ENCODE results near the gene UPK2. TPM values are rescaled to one million over a fixed set of nuclear protein-coding genes. Genes with fewer than 3 reads are reported as not detected.

UPK2 gene
- polyA plus RNA-seq, 2 of the 4 experiments (the other 2 are of a cell fraction): 0.37 to 0.92 TPM

GRCh38 chr11:118918686-118919280, 37.3 kb upstream of the UPK2 start:
- TF ChIP-seq, protein P1, sequence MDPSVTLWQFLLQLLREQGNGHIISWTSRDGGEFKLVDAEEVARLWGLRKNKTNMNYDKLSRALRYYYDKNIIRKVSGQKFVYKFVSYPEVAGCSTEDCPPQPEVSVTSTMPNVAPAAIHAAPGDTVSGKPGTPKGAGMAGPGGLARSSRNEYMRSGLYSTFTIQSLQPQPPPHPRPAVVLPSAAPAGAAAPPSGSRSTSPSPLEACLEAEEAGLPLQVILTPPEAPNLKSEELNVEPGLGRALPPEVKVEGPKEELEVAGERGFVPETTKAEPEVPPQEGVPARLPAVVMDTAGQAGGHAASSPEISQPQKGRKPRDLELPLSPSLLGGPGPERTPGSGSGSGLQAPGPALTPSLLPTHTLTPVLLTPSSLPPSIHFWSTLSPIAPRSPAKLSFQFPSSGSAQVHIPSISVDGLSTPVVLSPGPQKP (IDR thresholded peaks at IDR 0.05; ENCODE audit: low read depth, low read length): no peak
- no peak; the same call in 1 of the 2 replicates for TF ChIP-seq POLR2A (IDR thresholded peaks at IDR 0.05; ENCODE audit: low read length)
- peak; percentile 74; the same call in 1 of the 2 replicates for TF ChIP-seq HOXA7 (CRISPR knock-in tag; IDR thresholded peaks at IDR 0.05)
- TF ChIP-seq EHF (CRISPR knock-in tag; IDR thresholded peaks at IDR 0.05): no peak
- no peak for TF ChIP-seq CBX8 (IDR thresholded peaks at IDR 0.05)
- TF ChIP-seq HOXB13 (CRISPR knock-in tag; IDR thresholded peaks at IDR 0.05; ENCODE audit: low read depth): no peak
- no peak for TF ChIP-seq HMGXB4 (CRISPR knock-in tag; IDR thresholded peaks at IDR 0.05; ENCODE audit: borderline replicate concordance)
- no peak for TF ChIP-seq RFX5 (IDR thresholded peaks at IDR 0.05)
- TF ChIP-seq RCOR1 (IDR thresholded peaks at IDR 0.05; ENCODE audit: low read depth, low read length): no peak
- peak; percentile 77 for TF ChIP-seq RARB (CRISPR knock-in tag; IDR thresholded peaks at IDR 0.05)
- TF ChIP-seq HOXB5 (CRISPR knock-in tag; IDR thresholded peaks at IDR 0.05): no peak; the same call in 1 of the 2 replicates
- no peak for TF ChIP-seq CHD4 (IDR thresholded peaks at IDR 0.05; ENCODE audit: borderline replicate concordance)
- TF ChIP-seq ZFP36 (IDR thresholded peaks at IDR 0.05; ENCODE audit: borderline replicate concordance, partially characterized antibody): no peak
- TF ChIP-seq MAX (IDR thresholded peaks at IDR 0.05): no peak
- TF ChIP-seq TFCP2L1 (CRISPR knock-in tag; IDR thresholded peaks at IDR 0.05): peak; percentile 42; the same call in 1 of the 2 replicates
- no peak for TF ChIP-seq HEYL (CRISPR knock-in tag; IDR thresholded peaks at IDR 0.05)
- no peak for TF ChIP-seq SMC3 (IDR thresholded peaks at IDR 0.05)
- no peak for TF ChIP-seq CEBPB (IDR thresholded peaks at IDR 0.05)
- TF ChIP-seq NPAS2 (CRISPR knock-in tag; IDR thresholded peaks at IDR 0.05; ENCODE audit: borderline replicate concordance): no peak
- TF ChIP-seq MYC (IDR thresholded peaks at IDR 0.05; ENCODE audit: borderline replicate concordance, low read length): no peak
- TF ChIP-seq FOSB (CRISPR knock-in tag; IDR thresholded peaks at IDR 0.05): peak; percentile 90
- peak in 1 of 2 experiments; percentile 71 for DNase-seq (ENCODE audit: low read depth in 1 of 2, low spot score in 1 of 2)
- Histone ChIP-seq H3K27ac (peak overlapping the region; percentile 98 to 100), H3K9me3 (no peaks in the 10 kb centered on the region), H3K4me1 (peaks cover 54% of the 10 kb centered on the region), H3K4me3 (peak overlapping the region; percentile 43), H3K4me2 (peak overlapping the region; percentile 100)
- peak; percentile 4 for ATAC-seq
- CTCF ChIA-PET: no interaction called here
- POLR2A ChIA-PET: no interaction called here
- no peak for FAIRE-seq
- 4% methylated on average over 8 of the region's 13 CpGs for WGBS (ENCODE audit: missing lambda C conversion rate)

DNA sequence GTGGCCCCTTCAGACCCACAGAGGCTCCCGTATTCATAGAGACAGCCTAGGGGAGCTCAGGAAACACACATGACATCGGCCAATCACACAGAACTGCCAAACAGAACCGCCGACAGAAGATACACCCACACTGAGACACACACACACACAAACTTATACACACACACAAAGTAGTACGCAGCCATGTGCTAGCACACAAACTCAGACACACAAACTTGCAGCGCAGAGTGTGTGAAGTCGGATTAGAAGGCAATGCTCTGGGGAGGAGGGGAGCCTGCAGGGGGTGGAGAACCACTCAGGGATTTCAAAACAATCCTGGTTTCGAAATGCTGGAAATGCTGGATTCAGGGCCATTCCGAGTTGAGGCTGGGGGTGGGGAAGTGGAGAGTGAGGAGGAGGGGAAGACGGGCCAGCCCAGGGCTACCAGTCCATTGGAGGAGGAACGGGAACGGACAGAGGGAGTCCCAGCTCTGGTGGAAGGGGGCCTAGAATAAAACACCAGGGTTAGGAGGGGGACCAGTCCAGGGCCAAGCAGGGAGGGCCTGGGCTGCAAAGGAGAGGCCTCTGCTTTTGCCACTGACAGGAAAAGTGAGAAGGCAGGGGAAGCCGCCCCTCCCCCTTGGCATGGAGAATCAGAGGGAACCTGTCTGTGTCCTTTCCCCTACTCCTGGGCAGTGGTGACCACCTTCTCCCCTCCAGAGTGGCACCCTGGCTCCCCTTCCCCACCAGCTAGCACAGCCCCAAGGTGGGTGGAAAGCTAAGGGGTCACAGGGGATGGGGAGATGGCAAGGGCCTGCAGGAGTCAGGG, 34.8 kb upstream of the UPK2 start:
- H3K4me3 ChIP-seq: peak overlapping the region; percentile 62
- H3K4me1 ChIP-seq: peaks cover 31% of the 10 kb centered on the region
- no peaks in the 10 kb centered on the region for H3K9me3 ChIP-seq
- DNase-seq (ENCODE audit: low read depth in 1 of 2, low spot score in 1 of 2) (peak in 1 of 2 experiments; percentile 89), ATAC-seq (peak; percentile 1 to 3; a peak in 4 of 6 replicates), FAIRE-seq (no peak)
- POLR2A ChIA-PET: no interaction called here
- 4% methylated on average over 5 of the region's 13 CpGs for WGBS (ENCODE audit: missing lambda C conversion rate)
- H3K27ac ChIP-seq: peak overlapping the region; percentile 98 to 100
- H3K4me2 ChIP-seq: peak overlapping the region; percentile 100
- CTCF ChIA-PET: interaction anchor here (1.5 kb wide), 1 partner anchor 178 kb away, joined by 3 read pairs; no protein-coding TSS in a partner anchor
- no peak for TF ChIP-seq MAZ (IDR thresholded peaks at IDR 0.05; ENCODE audit: borderline replicate concordance, low read depth, low read length)
- no peak for TF ChIP-seq CBX8 (IDR thresholded peaks at IDR 0.05)
- TF ChIP-seq RNF2 (IDR thresholded peaks at IDR 0.05; ENCODE audit: borderline replicate concordance, low read depth): no peak
- no peak for TF ChIP-seq NPAS2 (CRISPR knock-in tag; IDR thresholded peaks at IDR 0.05; ENCODE audit: borderline replicate concordance)
- TF ChIP-seq, protein P2, sequence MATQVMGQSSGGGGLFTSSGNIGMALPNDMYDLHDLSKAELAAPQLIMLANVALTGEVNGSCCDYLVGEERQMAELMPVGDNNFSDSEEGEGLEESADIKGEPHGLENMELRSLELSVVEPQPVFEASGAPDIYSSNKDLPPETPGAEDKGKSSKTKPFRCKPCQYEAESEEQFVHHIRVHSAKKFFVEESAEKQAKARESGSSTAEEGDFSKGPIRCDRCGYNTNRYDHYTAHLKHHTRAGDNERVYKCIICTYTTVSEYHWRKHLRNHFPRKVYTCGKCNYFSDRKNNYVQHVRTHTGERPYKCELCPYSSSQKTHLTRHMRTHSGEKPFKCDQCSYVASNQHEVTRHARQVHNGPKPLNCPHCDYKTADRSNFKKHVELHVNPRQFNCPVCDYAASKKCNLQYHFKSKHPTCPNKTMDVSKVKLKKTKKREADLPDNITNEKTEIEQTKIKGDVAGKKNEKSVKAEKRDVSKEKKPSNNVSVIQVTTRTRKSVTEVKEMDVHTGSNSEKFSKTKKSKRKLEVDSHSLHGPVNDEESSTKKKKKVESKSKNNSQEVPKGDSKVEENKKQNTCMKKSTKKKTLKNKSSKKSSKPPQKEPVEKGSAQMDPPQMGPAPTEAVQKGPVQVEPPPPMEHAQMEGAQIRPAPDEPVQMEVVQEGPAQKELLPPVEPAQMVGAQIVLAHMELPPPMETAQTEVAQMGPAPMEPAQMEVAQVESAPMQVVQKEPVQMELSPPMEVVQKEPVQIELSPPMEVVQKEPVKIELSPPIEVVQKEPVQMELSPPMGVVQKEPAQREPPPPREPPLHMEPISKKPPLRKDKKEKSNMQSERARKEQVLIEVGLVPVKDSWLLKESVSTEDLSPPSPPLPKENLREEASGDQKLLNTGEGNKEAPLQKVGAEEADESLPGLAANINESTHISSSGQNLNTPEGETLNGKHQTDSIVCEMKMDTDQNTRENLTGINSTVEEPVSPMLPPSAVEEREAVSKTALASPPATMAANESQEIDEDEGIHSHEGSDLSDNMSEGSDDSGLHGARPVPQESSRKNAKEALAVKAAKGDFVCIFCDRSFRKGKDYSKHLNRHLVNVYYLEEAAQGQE (IDR thresholded peaks at IDR 0.05): no peak
- TF ChIP-seq ZSCAN20 (CRISPR knock-in tag; IDR thresholded peaks at IDR 0.05): no peak
- peak; percentile 76; the same call in 1 of the 2 replicates for TF ChIP-seq HOXB13 (CRISPR knock-in tag; IDR thresholded peaks at IDR 0.05; ENCODE audit: low read depth)
- TF ChIP-seq CBX2 (IDR thresholded peaks at IDR 0.05; ENCODE audit: borderline replicate concordance, low read depth): no peak
- no peak for TF ChIP-seq RCOR1 (IDR thresholded peaks at IDR 0.05; ENCODE audit: low read depth, low read length)
- 0 out of 2 replicates have a peak, but pooled peaks have one; percentile 48 for TF ChIP-seq ATOH8 (CRISPR knock-in tag; IDR thresholded peaks at IDR 0.05; ENCODE audit: low read depth)
- peak; percentile 25; the same call in 1 of the 2 replicates for TF ChIP-seq FOSB (CRISPR knock-in tag; IDR thresholded peaks at IDR 0.05)

Data from A549 (cell line).